GM18499 (cell line): Measurements from ENCODE around the gene PTPRE.

Source experiments
- ATAC-seq: cut with Tn5 transposase; IDR thresholded peaks from one replicate; pipeline ENCODE4 v1.9.1; 2021; ENCODE audit warnings: moderate number of reproducible peaks; ENCODE audit not compliant: insufficient read depth, unreplicated experiment

Gene PTPRE

DNA sequence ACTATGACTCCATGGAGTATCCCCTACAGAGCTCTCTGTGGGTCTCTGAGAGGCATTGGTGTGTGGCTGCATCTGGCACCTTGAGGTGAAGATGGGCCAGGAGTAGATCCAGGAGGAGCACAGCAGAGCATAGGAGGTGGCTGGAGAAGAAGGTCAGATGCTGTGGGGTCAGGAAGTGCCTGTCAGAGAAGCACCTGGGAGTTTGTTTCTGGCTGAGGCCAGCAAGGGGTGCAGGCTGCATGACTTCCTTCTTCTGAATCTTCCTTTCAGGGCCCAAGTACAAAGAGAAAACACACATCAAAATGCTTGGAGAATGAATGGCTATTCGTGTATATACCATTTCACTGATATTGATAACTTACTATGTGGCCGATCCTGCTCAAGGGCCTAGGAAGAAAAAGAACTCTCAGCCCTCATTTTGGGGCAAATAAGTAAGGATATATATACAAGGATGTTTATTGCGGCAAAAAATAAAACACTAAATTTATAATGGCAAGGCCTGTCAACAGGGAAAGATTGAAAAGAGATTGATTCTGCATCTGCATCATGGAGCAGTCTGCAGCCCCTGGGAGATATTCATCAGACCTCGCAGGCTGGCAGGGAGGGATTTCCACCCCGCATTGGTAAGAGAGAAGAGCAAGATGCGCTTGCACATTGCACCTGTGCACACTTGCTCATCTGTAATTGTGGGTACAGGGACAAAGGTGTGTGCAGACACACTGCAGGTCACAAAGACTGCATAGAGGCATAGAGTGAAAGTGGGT, 39.2 kb downstream of the PTPRE start:
- no peak for ATAC-seq

- ATAC-seq = no peak
Observed at GRCh38 chr10:127947211-127947610, 40.3 kb downstream of the PTPRE start.

GRCh38 chr10:127948791-127949190, 41.9 kb downstream of the PTPRE start:
- no peak for ATAC-seq

- no peak for ATAC-seq
Observed at GRCh38 chr10:127949831-127950230, 42.9 kb downstream of the PTPRE start.

DNA sequence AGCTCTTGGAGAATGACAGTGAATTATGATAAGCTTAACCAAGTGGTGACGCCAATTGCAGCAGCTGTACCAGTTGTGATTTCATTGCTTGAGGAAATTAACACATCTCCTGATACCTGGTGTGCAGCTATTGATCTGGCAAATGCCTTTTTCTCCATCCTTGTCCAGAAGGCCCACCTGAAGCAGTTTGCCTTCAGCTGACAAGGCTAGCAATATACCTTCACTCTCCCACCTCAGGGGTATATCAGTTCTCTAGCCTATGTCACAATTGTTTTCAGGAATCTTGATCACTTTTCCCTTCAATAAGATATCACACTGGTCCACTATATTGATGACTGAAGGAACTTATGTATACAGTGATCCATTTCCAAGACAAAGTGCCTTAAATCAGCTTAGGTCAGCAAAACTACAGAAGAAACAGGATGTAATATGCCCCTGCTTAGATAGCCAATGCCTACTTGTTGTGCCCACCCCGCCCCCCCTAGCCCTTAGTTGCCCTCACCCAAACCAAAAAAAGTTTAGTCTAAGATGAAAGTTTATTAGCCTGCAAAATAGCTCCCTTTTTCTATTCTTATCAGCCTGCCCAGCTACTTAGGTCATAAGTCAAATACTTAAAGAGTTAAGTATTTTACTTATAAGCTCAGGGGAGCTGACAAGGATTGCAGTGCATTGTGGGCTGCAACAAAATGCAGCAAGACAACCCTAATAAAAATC, 45.1 kb downstream of the PTPRE start:
- ATAC-seq = no peak

GRCh38 chr10:127952575-127952869, 45.6 kb downstream of the PTPRE start:
- ATAC-seq = no peak

GRCh38 chr10:127952918-127953317, 46.0 kb downstream of the PTPRE start:
- no peak for ATAC-seq

- no peak for ATAC-seq
Observed at GRCh38 chr10:127953876-127954275, 47.0 kb downstream of the PTPRE start.

DNA sequence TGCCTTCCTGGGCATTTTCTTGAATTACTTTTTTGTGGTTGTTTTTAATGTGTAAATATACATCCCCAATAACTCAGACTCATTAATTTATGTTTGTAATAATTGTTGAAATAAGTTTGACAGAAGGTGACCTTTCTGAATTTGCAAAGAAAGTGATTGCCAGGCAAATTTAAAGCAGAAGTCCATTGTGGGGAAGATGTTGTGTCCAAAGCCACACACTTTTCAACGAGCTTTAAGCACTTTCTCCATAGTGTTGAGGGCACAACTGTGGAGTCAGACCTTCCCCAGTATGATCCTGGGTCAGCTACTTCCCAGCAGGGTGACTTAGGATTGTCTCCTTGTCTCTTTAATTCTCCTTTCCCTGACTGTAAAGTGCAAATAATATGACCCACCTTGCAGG, 52.5 kb downstream of the PTPRE start:
- no peak for ATAC-seq

DNA sequence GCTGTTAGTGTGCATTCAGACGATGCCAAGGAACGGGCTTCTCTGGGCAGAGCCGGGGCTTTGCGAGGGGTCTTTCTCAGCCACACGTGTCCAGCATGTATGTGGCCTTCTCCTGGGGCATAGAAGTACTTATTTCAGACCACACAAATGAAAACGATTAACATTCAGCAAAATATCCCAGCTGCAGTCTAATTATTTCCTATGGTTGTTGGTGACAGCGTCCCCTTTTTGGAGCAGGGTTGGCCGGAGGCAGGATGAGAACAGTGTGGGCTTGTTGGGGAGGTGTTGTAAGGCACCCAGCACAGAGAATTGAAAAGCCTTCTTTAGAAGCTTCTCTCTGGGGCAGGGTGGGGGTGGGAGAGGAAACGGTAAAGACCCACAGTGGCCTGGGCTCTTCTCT, 54.2 kb downstream of the PTPRE start:
- ATAC-seq = no peak

DNA sequence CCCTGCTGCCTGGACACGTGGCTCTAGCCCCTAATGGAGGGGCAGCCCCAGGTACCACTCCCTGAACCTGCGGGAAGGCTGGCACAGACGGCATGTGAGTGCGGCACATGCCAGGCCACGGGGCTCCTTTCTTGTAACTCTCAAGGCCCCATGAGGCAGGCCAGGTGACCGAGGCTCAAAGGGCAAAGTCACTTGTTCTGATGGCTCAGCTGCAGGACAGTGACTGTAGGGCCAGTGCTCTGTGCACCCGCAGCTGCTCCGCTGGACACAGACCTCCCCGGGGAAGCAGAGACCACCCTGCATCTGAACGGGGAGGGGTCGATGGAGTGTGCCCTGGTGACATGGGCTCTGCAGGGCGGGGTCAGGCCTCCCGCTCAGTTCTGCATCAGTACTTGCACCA, 55.3 kb downstream of the PTPRE start:
- no peak for ATAC-seq

DNA sequence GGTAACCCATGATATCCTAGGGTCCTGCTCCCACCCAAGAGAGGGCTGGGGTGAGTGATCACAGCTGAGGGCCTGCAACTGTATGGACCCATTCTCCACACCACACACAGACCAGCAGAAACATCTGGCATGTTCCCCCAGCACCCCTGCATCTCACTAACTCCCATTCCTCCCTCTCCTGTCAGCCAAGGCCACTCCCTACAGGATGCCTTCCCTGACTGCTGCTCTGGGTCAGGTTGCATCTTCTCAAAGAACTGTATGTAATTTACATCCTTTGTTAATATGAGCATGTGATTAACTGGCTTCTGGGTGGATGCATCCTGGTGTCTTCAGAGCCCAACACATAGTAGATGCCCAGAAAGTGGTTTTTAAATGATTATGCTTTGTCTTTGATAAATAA, 56.2 kb downstream of the PTPRE start:
- no peak for ATAC-seq

DNA sequence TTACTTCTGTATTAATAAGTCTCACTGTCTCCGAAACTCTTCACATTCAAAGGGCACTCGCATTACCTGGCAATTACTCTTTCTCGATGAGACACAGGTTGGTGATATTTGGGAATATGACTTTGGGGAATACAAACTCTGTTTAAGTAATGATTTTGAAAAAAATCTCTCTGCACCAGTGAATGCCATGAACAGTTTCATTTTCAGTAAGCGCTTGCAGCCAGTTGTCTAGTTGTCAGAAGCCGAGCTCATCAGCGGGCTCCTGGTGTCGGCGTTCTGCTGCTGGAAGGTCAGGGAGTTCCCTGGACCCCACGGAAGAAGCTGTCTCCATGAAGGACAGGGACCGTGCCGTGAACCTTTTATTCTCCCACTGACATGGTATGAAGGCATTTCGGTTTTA, 57.7 kb downstream of the PTPRE start:
- no peak for ATAC-seq

DNA sequence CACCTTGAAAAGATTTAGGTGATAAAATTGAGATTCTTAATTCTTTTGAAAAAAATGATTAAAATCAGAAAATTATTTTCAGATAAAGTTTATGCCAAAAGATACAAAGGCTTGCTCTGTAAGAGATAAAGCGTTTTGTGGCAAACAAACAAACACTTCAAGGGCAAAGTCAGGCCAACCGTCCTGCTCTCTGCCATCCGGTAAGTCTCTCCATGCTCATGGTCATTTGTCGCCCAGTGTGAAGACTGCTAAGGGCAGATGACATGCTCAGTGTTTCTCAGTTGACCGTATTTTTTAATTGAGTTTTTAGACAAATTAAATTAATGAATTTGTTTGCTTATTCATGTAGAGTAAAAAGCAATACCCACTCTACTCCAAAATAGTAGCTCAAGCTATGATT, 60.0 kb downstream of the PTPRE start:
- no peak for ATAC-seq

- no peak for ATAC-seq
Observed at GRCh38 chr10:127968027-127968441, 61.1 kb downstream of the PTPRE start.

DNA sequence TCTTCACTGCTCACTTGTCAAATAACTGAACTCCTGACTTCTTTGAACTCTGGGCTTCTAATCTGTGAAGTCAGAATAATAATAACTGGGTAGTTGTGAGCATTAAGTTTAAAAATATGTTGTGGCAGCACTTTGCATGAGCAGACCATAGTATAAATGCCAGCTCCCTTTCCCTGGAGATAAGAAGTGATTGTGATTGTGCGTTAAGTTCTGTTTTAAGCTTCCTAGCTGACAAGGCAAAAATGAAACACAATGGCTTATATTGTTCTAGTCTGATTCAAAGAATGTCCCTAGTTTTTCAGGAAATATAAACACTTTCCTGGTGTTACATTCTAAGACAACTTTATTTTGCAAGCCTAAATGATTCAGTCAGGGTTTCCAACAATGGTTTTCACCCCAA, 61.8 kb downstream of the PTPRE start:
- no peak for ATAC-seq

DNA sequence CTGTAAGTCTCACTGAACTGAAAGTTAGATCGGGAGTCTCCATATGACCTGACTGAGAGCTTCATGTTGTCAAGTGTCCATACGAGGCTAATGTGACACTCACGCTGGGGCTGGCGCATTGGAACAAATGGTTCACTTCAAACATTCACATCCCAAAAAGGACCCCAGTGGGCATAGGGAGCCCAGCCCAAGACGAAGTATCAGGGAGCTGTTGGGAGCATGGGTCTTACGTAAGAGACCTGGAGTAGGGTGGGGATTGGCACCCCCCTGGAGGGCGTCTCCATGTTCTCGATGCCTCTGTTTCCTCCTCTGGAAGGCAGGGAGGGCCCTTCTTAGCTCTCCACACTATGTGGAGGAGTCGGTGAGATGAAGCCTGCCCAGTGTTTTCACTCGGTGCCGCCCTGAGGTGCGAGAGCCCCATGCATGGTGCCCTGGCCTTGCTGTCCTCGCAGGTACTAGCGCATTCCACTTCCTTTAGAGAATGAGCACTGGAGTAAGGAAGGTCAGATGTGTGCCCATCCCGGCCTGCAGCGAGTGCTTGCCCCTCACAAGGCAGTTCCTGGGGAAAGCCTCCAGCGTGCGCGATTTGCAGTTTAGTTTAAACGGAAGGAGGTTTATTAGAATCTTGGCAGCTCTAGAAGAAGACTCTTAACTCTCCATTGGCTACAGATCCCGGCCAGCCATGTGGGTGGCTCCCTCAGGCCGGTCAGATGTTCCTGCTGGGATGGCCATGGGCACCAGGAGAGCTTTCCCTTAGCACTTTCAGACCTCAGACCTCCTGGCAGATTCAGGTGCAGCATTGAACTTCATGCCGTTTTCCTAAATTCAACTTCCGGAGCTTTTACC, 64.4 kb downstream of the PTPRE start:
- no peak for ATAC-seq

GRCh38 chr10:127971963-127972615, 65.2 kb downstream of the PTPRE start:
- ATAC-seq = no peak

DNA sequence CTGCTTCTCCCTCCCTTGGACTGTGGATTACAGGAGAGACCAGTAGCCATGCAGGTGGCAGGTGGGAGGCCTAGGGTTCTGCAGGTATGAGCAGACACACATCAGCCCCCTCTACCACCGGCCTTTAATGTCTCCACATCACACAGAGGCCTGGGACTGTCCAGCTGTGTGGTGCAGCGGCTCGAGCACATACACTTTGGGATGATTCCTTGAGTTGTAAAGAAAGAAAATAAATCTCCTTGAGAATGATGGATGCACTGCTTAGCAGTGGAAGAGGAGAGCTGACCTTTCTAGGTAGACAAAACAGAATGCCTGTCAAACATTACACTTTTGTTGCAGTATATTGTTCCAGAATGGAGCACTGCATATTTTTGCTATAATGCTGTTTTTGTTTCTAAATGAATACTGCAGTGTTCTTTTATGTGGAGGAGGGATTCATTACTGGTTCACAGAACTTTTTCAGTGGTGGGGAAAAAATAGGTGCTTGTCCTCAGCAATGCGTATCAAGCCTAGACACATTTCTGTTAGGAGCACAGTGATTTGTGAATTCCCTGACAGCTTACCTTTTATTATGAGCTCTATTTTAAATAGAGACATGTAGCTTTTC, 66.0 kb downstream of the PTPRE start:
- ATAC-seq = no peak

DNA sequence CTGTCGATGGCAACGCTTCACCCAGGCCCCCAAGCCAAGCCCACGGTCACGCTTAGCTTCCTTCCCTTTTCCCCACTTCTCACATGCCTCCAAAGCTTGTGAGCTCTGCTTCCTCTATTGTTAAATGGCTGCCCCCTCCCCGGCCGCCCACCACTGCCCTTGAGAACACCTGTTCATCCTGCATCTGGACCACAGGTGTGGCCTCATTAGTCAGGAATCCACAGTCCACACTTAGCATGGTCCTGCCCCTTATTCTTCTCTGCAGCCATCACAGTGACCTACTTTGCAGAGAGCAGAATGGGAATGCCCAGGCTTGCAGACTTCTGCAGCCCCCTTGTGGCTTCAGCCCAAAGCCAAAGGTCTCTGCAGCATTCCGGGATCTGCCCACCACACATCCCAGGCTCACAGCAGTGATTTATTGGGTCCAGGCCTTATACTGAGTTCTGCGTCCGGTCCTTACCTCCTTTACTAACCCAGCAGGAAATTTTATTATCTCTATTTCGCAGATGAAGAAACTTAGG, 66.9 kb downstream of the PTPRE start:
- no peak for ATAC-seq
